WI38 (cell line): ENCODE data around the gene DUSP19.

Source experiments
- H3K4me3 ChIP-seq: 2 replicates; pipeline ENCODE4 v1.5.1; 2011; ENCODE audit warnings: low read depth, mild to moderate bottlenecking, control low read depth, low read length
- TF ChIP-seq, protein P1 (sequence below): IDR thresholded peaks from 2 replicates; pipeline ENCODE4 v1.5.1; 2012; ENCODE audit warnings: low read depth, mild to moderate bottlenecking, control low read depth, low read length

DUSP19 gene, protein sequence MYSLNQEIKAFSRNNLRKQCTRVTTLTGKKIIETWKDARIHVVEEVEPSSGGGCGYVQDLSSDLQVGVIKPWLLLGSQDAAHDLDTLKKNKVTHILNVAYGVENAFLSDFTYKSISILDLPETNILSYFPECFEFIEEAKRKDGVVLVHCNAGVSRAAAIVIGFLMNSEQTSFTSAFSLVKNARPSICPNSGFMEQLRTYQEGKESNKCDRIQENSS

DNA sequence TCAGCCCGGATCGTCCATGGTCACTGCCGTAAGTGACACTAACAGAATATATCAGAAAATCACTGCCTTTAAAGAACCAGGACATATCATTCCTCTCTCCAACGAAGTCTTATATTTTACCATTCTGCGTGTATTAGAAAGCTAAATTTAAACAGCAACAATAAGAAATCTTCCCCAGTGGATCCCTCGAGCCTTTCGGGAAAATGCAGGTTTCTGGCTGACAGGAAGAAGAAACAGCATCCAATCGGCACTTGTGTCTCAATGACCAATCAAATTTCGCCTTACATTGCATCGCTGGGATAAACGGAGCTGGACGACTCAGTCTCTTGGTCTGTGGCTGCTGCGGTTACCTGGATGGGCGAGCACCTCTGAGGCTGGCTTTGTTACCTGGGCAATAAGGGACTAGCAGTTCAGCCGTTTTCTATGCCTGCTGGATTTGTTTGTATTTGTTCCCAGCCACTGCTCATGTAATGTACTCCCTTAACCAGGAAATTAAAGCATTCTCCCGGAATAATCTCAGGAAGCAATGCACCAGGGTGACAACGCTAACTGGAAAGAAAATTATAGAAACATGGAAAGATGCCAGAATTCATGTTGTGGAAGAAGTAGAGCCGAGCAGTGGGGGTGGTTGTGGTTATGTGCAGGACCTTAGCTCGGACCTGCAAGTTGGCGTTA, at the start of gene DUSP19:
Gene DUSP19, plus strand, starts transcription at position 284 of the 675 bp plus-strand sequence. Its CDS starts 187 bp downstream, at position 471.
- TF ChIP-seq, protein P1, sequence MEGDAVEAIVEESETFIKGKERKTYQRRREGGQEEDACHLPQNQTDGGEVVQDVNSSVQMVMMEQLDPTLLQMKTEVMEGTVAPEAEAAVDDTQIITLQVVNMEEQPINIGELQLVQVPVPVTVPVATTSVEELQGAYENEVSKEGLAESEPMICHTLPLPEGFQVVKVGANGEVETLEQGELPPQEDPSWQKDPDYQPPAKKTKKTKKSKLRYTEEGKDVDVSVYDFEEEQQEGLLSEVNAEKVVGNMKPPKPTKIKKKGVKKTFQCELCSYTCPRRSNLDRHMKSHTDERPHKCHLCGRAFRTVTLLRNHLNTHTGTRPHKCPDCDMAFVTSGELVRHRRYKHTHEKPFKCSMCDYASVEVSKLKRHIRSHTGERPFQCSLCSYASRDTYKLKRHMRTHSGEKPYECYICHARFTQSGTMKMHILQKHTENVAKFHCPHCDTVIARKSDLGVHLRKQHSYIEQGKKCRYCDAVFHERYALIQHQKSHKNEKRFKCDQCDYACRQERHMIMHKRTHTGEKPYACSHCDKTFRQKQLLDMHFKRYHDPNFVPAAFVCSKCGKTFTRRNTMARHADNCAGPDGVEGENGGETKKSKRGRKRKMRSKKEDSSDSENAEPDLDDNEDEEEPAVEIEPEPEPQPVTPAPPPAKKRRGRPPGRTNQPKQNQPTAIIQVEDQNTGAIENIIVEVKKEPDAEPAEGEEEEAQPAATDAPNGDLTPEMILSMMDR = no peak
- peak within 1 kb of the TSS; percentile 85 for H3K4me3 ChIP-seq

DNA sequence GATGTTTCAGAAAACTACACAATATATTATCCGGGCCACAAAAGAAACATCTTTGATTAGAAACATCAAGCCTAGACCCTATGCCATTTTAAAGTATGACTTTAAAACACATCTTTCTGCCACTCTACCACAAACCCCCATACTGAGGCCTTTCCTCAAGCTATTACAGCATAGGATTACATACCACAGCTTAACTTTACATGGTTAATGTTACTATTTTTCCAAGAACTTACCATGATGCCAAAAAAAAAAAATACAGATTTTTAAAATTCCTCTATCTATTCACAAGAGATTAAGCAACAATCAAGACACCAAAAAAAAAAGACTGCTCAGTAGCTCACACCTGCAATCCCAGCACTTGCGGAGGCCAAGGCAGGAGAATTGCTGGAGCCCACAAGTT, 49.3 kb upstream of the DUSP19 start:
- H3K4me3 ChIP-seq = no peak overlapping the region
- TF ChIP-seq, protein P1 = no peak

DNA sequence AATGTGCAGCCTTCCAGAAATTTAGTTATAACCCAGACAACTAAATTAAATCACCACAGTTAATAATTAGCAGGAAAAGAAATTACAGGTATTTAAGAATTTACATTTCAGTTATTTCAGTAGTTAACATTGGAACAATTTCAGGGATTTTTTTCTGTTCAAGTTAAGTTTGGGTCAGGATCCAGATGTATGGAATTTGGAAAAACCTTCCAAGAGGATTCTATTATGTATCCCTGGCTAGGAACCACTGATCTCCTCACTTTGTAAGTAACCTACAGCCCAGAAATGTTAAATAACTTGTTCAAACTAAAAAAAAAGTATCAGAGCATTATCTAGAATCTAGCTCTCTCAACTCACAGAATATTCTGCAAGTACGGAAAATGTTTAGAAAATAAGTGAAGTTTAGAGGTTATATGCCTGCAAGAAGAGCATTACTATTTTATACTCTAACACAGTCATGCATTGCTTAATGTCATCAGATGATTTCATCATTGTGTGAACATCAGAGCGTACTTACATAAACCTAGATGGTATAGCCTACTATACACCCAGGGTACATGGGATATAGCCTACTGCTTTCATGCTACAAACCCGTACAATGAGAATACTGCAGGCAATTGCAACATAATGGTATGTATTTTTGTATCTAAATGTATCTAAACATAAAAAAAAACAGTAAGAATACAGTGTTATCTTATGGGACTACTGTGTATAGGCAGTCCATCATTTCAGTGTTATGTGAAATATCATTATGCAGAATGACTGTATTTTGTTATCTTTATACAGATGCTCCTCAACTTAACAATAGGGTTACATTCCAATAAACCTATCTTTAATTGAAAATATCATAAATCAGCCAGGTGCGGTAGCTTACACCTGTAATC, 46.4 kb upstream of the DUSP19 start:
- no peak overlapping the region for H3K4me3 ChIP-seq
- TF ChIP-seq, protein P1 = no peak

DNA sequence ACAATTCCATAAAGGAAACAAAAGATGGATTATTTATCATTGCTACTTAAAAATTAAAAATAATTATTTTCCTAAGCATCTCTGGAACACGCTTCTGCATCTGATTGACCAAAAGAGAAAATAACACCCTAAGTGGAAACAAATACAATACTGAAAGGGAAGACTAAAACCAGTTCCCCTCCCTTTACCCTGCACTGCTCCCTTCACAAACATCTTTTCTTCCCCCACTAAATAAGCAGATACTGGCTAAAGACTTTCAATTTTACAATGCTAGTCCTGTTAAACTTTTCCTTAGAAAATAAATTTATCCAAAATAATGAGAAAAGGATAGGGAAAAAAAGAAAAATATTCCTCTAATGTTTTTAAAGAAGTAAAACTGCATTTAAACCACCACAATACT, 44.6 kb upstream of the DUSP19 start:
- TF ChIP-seq, protein P1 = no peak
- no peak overlapping the region for H3K4me3 ChIP-seq

DNA sequence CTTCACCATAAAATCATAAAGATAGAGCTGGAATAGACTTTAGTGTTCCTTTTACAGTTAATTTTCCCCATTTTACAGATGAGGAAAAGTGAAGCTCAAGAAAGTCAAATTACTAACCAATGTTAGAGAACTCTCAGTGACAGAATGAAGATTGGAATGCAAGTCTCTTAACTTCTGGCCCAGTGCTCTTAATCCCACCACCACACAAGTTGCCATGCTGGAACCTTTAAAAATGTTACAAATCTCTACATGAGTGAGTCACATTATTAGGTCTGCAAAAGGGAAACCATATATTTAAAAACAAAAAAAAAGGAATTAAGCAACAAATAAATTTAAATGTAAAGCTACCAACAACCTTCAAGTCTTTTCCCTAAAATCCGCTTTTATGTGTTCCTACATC, 43.7 kb upstream of the DUSP19 start:
- 0 out of 2 replicates have a peak overlapping the region, but pooled peaks have one; percentile 1 for H3K4me3 ChIP-seq
- TF ChIP-seq, protein P1 = no peak

DNA sequence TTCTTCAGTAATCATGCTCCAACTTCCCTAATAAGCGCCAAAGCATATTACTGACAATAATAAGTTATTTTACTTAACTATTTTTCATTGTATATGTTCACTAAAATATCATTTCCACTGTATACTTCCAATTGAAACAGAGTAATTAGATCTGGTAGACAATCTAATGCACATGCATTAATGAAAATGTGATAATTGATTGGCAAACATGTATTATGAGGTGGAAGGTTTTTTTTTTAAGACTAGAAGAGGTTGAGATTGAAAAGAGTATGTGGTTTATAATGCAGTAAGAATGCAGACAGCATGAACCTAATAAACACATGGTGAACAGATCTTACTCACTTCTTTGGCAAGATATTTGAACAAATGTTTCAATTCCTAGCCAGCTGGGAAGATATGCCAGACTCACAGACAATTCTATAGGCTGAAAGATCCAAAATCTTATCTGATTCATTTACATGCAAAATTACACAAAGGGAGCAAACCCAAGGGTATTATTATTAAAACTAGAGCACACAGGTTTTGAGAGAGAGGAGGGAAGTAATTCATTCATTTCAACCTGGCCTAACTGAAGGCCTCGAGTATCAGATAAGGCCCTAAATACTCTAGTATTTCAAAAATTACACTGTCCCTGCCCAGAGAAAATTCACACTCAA, 43.1 kb upstream of the DUSP19 start:
- TF ChIP-seq, protein P1 = no peak
- H3K4me3 ChIP-seq = peak overlapping the region; percentile 89
